ENCODE results near the gene GPRC5D. TPM values are rescaled to one million over a fixed set of nuclear protein-coding genes. Genes with fewer than 3 reads are reported as not detected.

The GPRC5D gene
- polyA plus RNA-seq, 1 donor from 2014 or later = not detected

DNA sequence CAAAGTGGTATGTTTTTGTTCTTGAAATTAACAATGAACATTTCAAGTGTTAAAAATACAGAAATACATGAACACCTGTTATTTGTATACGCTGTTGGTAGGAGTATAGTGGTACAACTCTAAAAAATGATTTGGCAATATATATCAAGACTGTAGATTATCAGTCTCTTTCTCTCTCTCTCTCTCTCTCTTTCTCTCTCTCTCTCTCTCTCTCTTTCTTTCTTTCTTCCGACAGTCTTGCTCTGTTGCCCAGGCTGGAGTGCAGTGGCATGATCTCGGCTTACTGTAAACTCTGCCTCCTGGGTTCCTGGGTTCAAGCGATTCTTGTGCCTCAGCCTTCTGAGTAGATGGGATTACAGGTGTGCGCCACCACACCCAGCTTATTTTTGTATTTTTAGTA is 35.5 kb upstream of the GPRC5D start:
- Histone ChIP-seq H2AFZ (ENCODE audit: low read depth, low read length) (no peak overlapping the region), H3K27ac (ENCODE audit: low read length) (no peak overlapping the region), H3K9me3 (ENCODE audit: low read length) (no peaks in the 10 kb centered on the region), H3K9ac (ENCODE audit: low read length) (no peak overlapping the region), H3K4me3 (ENCODE audit: low read length) (no peak overlapping the region), H3K9me2 (ENCODE audit: insufficient read depth, low read length) (no peaks in the 10 kb centered on the region), H3K36me3 (ENCODE audit: insufficient read depth, low read length) (no peaks in the 10 kb centered on the region), H4K20me1 (ENCODE audit: insufficient read depth) (no peaks in the 10 kb centered on the region), H3K27me3 (ENCODE audit: insufficient read depth, low read depth, low read length) (no peaks in the 10 kb centered on the region), H3K79me2 (replicated peaks; ENCODE audit: insufficient read depth, low read length) (no peaks in the 10 kb centered on the region), H3F3A (ENCODE audit: insufficient read depth, low read length, poor library complexity, severe bottlenecking) (no peaks in the 10 kb centered on the region), H3K4me2 (ENCODE audit: low read length) (no peak overlapping the region)
- TF ChIP-seq MXI1 (conservative IDR thresholded peaks at IDR 0.05; ENCODE audit: poor library complexity, severe bottlenecking) (no peak), TAF1 (IDR thresholded peaks at IDR 0.05; ENCODE audit: low read depth) (no peak), POLR2AphosphoS5 (IDR thresholded peaks at IDR 0.05) (no peak), SMC3 (conservative IDR thresholded peaks at IDR 0.05; ENCODE audit: poor library complexity) (no peak), EZH2 (IDR thresholded peaks at IDR 0.05; ENCODE audit: borderline replicate concordance, insufficient read depth, low read length, poor library complexity, severe bottlenecking) (no peak), EP300 (conservative IDR thresholded peaks at IDR 0.05; ENCODE audit: poor library complexity, severe bottlenecking) (no peak), RAD21 (conservative IDR thresholded peaks at IDR 0.05) (no peak)
- TF ChIP-seq, protein P1, sequence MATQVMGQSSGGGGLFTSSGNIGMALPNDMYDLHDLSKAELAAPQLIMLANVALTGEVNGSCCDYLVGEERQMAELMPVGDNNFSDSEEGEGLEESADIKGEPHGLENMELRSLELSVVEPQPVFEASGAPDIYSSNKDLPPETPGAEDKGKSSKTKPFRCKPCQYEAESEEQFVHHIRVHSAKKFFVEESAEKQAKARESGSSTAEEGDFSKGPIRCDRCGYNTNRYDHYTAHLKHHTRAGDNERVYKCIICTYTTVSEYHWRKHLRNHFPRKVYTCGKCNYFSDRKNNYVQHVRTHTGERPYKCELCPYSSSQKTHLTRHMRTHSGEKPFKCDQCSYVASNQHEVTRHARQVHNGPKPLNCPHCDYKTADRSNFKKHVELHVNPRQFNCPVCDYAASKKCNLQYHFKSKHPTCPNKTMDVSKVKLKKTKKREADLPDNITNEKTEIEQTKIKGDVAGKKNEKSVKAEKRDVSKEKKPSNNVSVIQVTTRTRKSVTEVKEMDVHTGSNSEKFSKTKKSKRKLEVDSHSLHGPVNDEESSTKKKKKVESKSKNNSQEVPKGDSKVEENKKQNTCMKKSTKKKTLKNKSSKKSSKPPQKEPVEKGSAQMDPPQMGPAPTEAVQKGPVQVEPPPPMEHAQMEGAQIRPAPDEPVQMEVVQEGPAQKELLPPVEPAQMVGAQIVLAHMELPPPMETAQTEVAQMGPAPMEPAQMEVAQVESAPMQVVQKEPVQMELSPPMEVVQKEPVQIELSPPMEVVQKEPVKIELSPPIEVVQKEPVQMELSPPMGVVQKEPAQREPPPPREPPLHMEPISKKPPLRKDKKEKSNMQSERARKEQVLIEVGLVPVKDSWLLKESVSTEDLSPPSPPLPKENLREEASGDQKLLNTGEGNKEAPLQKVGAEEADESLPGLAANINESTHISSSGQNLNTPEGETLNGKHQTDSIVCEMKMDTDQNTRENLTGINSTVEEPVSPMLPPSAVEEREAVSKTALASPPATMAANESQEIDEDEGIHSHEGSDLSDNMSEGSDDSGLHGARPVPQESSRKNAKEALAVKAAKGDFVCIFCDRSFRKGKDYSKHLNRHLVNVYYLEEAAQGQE (IDR thresholded peaks at IDR 0.05; ENCODE audit: borderline replicate concordance) = no peak
- TF ChIP-seq, protein P2, sequence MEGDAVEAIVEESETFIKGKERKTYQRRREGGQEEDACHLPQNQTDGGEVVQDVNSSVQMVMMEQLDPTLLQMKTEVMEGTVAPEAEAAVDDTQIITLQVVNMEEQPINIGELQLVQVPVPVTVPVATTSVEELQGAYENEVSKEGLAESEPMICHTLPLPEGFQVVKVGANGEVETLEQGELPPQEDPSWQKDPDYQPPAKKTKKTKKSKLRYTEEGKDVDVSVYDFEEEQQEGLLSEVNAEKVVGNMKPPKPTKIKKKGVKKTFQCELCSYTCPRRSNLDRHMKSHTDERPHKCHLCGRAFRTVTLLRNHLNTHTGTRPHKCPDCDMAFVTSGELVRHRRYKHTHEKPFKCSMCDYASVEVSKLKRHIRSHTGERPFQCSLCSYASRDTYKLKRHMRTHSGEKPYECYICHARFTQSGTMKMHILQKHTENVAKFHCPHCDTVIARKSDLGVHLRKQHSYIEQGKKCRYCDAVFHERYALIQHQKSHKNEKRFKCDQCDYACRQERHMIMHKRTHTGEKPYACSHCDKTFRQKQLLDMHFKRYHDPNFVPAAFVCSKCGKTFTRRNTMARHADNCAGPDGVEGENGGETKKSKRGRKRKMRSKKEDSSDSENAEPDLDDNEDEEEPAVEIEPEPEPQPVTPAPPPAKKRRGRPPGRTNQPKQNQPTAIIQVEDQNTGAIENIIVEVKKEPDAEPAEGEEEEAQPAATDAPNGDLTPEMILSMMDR (IDR thresholded peaks at IDR 0.05; ENCODE audit: poor library complexity, severe bottlenecking) = no peak

DNA sequence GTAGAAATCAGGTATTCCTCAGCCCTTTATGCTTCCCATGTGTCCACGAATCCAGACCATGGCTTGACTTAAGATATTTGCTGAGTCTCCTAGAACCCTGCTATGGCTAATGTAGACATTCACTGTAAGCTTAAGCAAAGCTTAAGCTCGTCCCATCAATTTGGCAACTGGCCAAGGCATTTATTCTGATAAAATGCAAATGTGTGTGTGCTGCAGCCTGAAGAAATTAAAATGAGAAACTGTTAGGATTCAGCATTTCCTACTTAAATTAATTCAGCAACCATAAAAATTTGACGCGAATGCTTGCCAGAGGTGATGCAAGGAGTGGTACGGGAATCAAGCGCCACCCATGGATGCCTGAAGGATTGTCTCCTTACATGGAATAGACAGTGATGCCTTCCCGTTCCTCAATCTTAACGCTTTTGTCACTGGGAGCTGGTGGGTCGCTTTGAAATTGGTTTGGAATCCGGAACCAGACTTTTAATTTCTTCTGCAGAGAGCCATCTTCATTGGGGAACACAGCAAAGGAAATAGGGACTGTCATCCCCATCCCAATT is 34.9 kb upstream of the GPRC5D start:
- no peaks in the 10 kb centered on the region for H3K36me3 ChIP-seq (ENCODE audit: insufficient read depth, low read length)

More for the DNA sequence above, 34.9 kb upstream of the GPRC5D start:
- Histone ChIP-seq H3K4me3 (ENCODE audit: low read length) (no peak overlapping the region), H3K27me3 (ENCODE audit: insufficient read depth, low read depth, low read length) (no peaks in the 10 kb centered on the region), H3K79me2 (replicated peaks; ENCODE audit: insufficient read depth, low read length) (no peaks in the 10 kb centered on the region), H3K27ac (ENCODE audit: low read length) (no peak overlapping the region), H3K9ac (ENCODE audit: low read length) (no peak overlapping the region), H3K9me2 (ENCODE audit: insufficient read depth, low read length) (no peaks in the 10 kb centered on the region), H3K9me3 (ENCODE audit: low read length) (no peaks in the 10 kb centered on the region), H3F3A (ENCODE audit: insufficient read depth, low read length, poor library complexity, severe bottlenecking) (no peaks in the 10 kb centered on the region), H3K4me2 (ENCODE audit: low read length) (no peak overlapping the region), H4K20me1 (ENCODE audit: insufficient read depth) (no peaks in the 10 kb centered on the region), H2AFZ (ENCODE audit: low read depth, low read length) (no peak overlapping the region)
- TF ChIP-seq TAF1 (IDR thresholded peaks at IDR 0.05; ENCODE audit: low read depth) (no peak), RAD21 (conservative IDR thresholded peaks at IDR 0.05) (no peak), EP300 (conservative IDR thresholded peaks at IDR 0.05; ENCODE audit: poor library complexity, severe bottlenecking) (no peak), POLR2AphosphoS5 (IDR thresholded peaks at IDR 0.05) (no peak), SMC3 (conservative IDR thresholded peaks at IDR 0.05; ENCODE audit: poor library complexity) (no peak), EZH2 (IDR thresholded peaks at IDR 0.05; ENCODE audit: borderline replicate concordance, insufficient read depth, low read length, poor library complexity, severe bottlenecking) (no peak), MXI1 (conservative IDR thresholded peaks at IDR 0.05; ENCODE audit: poor library complexity, severe bottlenecking) (no peak)
- TF ChIP-seq, protein P1 (IDR thresholded peaks at IDR 0.05; ENCODE audit: borderline replicate concordance) = no peak
- TF ChIP-seq, protein P2 (IDR thresholded peaks at IDR 0.05; ENCODE audit: poor library complexity, severe bottlenecking) = no peak

Measured in neural cell (in vitro differentiated cells).